ENCODE measurements around the gene ZNF284.

- TF ChIP-seq CTCF (IDR thresholded peaks at IDR 0.05) (no peak), EP300 (IDR thresholded peaks at IDR 0.05) (no peak)
Measured at GRCh38 chr19:44066305-44066704, 5.7 kb upstream of the ZNF284 start.
